Epithelial cell of esophagus (primary cell): ENCODE data around the gene SPDYE2B.
"Not testable (repeated sequence)": the region's sequence is repeated elsewhere in the genome, so short reads cannot be mapped to it uniquely, and the experiment has no call there.

ENCODE experiments used
- DNase-seq: peaks from one replicate; pipeline ENCODE4 v3.0.0; 2010; ENCODE audit warnings: low read depth
- H3K4me3 ChIP-seq: 2 replicates; pipeline ENCODE4 v1.5.1; 2011; ENCODE audit warnings: mild to moderate bottlenecking, low read length, control low read depth

Gene SPDYE2B

DNA sequence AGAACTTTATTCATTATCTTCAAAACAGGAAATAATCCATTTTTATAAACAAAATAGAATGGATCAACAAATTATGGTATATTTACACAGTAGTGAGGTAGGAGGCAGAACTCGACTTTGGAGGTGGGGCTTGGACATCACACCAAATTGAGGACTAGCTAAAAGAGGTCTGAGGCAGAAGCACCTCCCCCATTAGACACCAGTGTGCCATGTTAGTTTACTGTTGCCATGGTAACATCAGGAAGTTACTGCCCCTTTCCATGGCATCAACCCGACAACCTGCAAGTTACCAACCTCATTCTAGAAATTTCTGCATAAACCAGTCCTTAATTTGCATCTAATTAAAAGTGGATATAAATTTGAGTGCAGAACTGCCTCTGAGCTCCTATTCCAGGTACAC is 45.9 kb downstream of the SPDYE2B start:
- not testable (repeated sequence) for H3K4me3 ChIP-seq, DNase-seq

DNA sequence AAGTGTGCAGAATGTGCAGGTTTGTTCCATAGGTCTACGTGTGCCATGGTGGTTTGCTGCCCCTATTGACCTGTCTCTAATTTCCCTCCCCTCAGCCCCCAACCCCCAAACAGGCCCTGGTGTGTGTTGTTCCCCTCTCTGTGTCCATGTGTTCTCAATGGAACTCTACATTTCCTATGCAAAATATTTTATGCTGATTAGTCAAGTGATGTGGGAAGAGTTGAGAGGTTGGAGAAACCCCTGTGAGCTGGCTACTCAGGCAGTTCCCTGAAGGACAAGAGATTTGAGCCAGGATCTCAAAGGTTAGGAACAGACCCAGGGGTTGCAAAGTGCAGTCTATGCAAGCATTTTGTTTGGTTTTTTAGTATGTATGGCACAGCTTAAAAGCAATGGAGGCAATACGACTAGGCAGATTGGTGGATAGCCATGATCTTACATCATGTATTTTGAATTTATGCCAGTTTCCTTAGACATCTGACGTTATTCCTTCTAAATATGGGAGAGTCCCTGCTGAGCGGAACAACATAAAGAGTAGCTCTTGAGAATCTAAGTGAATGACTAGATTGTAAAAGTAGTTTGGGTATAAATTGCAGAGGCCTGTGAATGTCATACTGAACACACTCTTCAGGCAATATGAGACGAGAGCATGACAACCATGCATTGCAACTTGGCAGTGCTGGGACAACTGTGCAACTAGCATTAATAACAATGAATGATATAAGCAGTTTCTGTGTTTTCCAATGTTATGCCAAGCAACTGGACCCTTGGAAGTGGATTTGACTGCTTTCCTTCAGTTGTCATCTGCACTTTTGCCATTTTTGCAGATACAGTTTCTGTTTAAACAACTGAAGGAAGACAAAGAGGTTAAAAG is 47.8 kb downstream of the SPDYE2B start:
- DNase-seq = not testable (repeated sequence)

DNA sequence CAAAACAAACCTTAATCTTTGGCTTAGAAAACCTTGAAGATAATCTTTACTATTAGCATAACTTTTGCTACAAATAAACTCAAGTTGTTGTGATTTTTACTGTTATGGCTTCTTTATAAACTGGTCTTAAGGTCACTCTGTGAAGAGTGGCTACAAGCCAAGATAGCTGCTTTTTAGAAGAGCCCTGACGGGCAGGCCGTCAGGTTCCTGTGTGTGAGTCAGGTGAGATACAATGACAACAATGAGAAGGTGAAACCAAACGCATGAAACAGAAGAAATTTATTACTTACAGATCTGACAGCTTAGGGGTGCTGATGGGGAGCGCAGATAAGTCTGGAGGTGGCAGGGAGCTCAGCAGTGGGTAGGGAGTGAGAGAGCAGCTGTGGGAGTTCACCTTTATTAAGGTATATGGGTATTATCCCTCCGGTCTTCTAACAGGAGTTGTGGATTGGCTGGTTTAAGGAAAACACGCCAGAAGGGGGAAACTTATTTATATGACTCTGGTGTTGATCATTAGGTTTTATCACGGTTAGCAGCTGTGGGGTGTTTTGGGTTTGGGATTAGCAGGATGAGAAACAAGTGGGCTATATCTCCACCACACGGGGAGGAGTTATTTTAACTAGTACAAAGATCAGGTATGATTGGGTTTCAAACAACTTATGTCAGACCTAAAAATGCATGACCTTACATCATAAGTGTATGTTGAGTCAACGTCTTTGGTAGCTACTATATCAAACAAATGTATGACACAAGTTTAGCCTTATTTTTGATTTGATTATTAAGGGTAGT is 49.0 kb downstream of the SPDYE2B start:
- H3K4me3 ChIP-seq = not testable (repeated sequence)
- DNase-seq = peak; percentile 54

More for the DNA sequence above, 47.8 kb downstream of the SPDYE2B start:
- H3K4me3 ChIP-seq = not testable (repeated sequence)
